ENCODE data around the gene DLGAP1.
"Not testable (repeated sequence)": the region's sequence is repeated elsewhere in the genome, so short reads cannot be mapped to it uniquely, and the experiment has no call there.

DLGAP1 gene

GRCh38 chr18:4333043-4333442, 122.1 kb downstream of the DLGAP1 start:
- Histone ChIP-seq H3K36me3 (no peaks in the 10 kb centered on the region), H3K4me3 (ENCODE audit: low read depth, low read length) (no peak overlapping the region), H3K27ac (no peak overlapping the region), H3K27me3 (ENCODE audit: insufficient read depth, low read depth, severe bottlenecking) (peaks cover 58% of the 10 kb centered on the region), H3K9me3 (ENCODE audit: severe bottlenecking) (no peaks in the 10 kb centered on the region)
- no peak for DNase-seq
- no peak for TF ChIP-seq CTCF (IDR thresholded peaks at IDR 0.05; ENCODE audit: low read depth, low read length)

- no peak overlapping the region for H3K27ac ChIP-seq
- no peak for DNase-seq
Measured at GRCh38 chr18:4319738-4320677, 135.1 kb downstream of the DLGAP1 start.

GRCh38 chr18:4318311-4318710, 136.8 kb downstream of the DLGAP1 start:
- no peak for TF ChIP-seq CTCF (IDR thresholded peaks at IDR 0.05; ENCODE audit: low read depth, low read length)
- Histone ChIP-seq H3K4me3 (ENCODE audit: low read depth, low read length) (no peak overlapping the region), H3K27me3 (ENCODE audit: insufficient read depth, low read depth, severe bottlenecking) (peaks cover 61% of the 10 kb centered on the region), H3K27ac (no peak overlapping the region), H3K36me3 (no peaks in the 10 kb centered on the region), H3K9me3 (ENCODE audit: severe bottlenecking) (no peaks in the 10 kb centered on the region)
- DNase-seq: no peak

More at GRCh38 chr18:4319738-4320677, 135.1 kb downstream of the DLGAP1 start:
- no peak overlapping the region for H3K4me3 ChIP-seq (ENCODE audit: low read depth, low read length)
- H3K9me3 ChIP-seq (ENCODE audit: severe bottlenecking): no peaks in the 10 kb centered on the region
- H3K27me3 ChIP-seq (ENCODE audit: insufficient read depth, low read depth, severe bottlenecking): peaks cover 56% of the 10 kb centered on the region
- no peaks in the 10 kb centered on the region for H3K36me3 ChIP-seq
- TF ChIP-seq CTCF (IDR thresholded peaks at IDR 0.05; ENCODE audit: low read depth, low read length): no peak

GRCh38 chr18:4311945-4312344, 143.2 kb downstream of the DLGAP1 start:
- DNase-seq; H3K9me3 ChIP-seq (ENCODE audit: severe bottlenecking); H3K36me3 ChIP-seq; H3K4me3 ChIP-seq (ENCODE audit: low read depth, low read length); H3K27ac ChIP-seq: not testable (repeated sequence)
- H3K27me3 ChIP-seq (ENCODE audit: insufficient read depth, low read depth, severe bottlenecking): peaks cover 71% of the 10 kb centered on the region

- Histone ChIP-seq H3K36me3 (no peaks in the 10 kb centered on the region), H3K27ac (no peak overlapping the region), H3K9me3 (ENCODE audit: severe bottlenecking) (no peaks in the 10 kb centered on the region), H3K4me3 (ENCODE audit: low read depth, low read length) (no peak overlapping the region), H3K27me3 (ENCODE audit: insufficient read depth, low read depth, severe bottlenecking) (peaks cover 66% of the 10 kb centered on the region)
- TF ChIP-seq CTCF (IDR thresholded peaks at IDR 0.05; ENCODE audit: low read depth, low read length): no peak
- no peak for DNase-seq
Measured at GRCh38 chr18:4311136-4311535, 144.0 kb downstream of the DLGAP1 start.

GRCh38 chr18:4309227-4309626, 145.9 kb downstream of the DLGAP1 start:
- peaks cover 66% of the 10 kb centered on the region for H3K27me3 ChIP-seq (ENCODE audit: insufficient read depth, low read depth, severe bottlenecking)
- TF ChIP-seq CTCF (IDR thresholded peaks at IDR 0.05; ENCODE audit: low read depth, low read length): no peak
- DNase-seq: no peak

More at GRCh38 chr18:4309227-4309626, 145.9 kb downstream of the DLGAP1 start:
- Histone ChIP-seq H3K4me3 (ENCODE audit: low read depth, low read length) (no peak overlapping the region), H3K36me3 (no peaks in the 10 kb centered on the region), H3K27ac (no peak overlapping the region), H3K9me3 (ENCODE audit: severe bottlenecking) (no peaks in the 10 kb centered on the region)

Measured in WERI-Rb-1 (cell line).